22Rv1 (cell line): ENCODE measurements around the gene TMED4.

Experiments
- H3K27ac ChIP-seq: fragments of 450-650 bp; 2 replicates; pipeline ENCODE4 v1.5.1; 2017
- ZFX ChIP-seq: fragments of 450-650 bp; IDR thresholded peaks from 2 replicates; pipeline ENCODE4 v1.6.1; 2017; ENCODE audit warnings: antibody characterized with exemption, borderline replicate concordance
- TF ChIP-seq, protein P1 (sequence below): fragments of 450-650 bp; IDR thresholded peaks from 2 replicates; pipeline ENCODE4 v1.5.1; 2017; ENCODE audit warnings: mild to moderate bottlenecking

TMED4 gene

GRCh38 chr7:44573464-44574286, 8.4 kb downstream of the TMED4 start, which contains the start of gene DDX56:
TSS of gene DDX56 (minus strand) at chr7:44573908. CDS start at chr7:44573895, 13 bp downstream.
- TF ChIP-seq, protein P1, sequence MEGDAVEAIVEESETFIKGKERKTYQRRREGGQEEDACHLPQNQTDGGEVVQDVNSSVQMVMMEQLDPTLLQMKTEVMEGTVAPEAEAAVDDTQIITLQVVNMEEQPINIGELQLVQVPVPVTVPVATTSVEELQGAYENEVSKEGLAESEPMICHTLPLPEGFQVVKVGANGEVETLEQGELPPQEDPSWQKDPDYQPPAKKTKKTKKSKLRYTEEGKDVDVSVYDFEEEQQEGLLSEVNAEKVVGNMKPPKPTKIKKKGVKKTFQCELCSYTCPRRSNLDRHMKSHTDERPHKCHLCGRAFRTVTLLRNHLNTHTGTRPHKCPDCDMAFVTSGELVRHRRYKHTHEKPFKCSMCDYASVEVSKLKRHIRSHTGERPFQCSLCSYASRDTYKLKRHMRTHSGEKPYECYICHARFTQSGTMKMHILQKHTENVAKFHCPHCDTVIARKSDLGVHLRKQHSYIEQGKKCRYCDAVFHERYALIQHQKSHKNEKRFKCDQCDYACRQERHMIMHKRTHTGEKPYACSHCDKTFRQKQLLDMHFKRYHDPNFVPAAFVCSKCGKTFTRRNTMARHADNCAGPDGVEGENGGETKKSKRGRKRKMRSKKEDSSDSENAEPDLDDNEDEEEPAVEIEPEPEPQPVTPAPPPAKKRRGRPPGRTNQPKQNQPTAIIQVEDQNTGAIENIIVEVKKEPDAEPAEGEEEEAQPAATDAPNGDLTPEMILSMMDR = no peak
- TF ChIP-seq ZFX = no peak
- peak within 1 kb of the TSS; percentile 83 for H3K27ac ChIP-seq

GRCh38 chr7:44572771-44573170, 9.3 kb downstream of the TMED4 start:
- no peak for TF ChIP-seq ZFX
- TF ChIP-seq, protein P1 = no peak
- H3K27ac ChIP-seq = peak overlapping the region; percentile 83

DNA sequence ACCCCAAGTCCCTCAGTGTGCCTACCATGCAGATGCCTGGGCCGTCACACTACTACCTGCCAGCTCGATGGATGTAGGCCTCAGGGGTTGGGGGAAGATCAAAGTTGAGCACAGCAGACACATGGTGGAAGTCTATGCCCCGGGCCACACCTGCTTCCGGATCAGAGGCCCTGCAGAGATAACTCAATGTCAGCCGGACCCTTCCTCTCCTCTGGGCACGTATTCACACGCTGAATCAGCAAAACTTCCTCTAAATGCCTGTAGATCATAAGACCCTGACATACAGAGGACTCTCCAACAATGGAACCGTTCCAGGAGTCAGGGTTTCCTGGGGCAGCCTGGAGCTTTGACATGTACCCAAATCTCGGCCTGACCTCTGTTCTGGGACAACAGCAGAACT, 12.1 kb downstream of the TMED4 start:
- TF ChIP-seq ZFX = no peak
- TF ChIP-seq, protein P1 = no peak
- H3K27ac ChIP-seq = no peak overlapping the region

DNA sequence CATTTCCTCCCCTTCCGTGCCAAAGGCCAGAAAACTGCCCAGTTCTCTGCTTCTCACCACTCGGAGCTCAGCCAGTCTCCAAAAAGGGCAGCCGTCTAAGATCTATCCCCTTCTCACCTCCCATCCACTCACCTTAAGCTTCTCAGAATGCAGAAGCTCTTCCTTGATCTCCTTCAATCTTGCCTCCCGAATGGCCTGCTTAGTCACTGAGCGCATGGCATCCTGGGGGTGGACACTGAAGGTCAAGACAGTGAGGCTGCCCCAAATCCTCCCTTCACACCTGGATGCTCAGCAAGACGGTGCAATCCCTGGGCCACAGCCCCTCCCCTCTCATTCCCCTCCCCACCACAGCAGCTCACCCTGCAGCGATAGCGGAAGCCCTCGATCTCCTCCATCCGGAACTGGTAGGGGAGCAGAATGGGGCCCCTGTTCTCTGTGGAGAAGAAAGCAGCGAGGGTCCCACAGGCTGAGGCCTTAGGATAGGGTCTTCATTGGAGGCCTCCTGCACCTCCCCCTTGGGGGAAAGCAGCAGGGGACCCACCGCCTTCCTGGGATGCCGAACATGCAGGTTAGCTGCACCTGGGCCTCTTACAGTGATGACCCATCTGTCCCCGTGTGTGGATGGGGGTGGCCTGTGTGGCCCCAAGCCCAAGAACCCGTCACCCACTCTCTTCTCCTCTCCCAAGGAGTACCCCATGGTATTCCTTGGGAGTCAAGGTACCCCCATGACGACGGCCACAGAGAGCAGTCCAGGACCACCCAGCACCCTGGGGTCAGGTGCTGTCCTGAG, 13.1 kb downstream of the TMED4 start:
- H3K27ac ChIP-seq = no peak overlapping the region
- no peak for TF ChIP-seq ZFX
- TF ChIP-seq, protein P1 = no peak

DNA sequence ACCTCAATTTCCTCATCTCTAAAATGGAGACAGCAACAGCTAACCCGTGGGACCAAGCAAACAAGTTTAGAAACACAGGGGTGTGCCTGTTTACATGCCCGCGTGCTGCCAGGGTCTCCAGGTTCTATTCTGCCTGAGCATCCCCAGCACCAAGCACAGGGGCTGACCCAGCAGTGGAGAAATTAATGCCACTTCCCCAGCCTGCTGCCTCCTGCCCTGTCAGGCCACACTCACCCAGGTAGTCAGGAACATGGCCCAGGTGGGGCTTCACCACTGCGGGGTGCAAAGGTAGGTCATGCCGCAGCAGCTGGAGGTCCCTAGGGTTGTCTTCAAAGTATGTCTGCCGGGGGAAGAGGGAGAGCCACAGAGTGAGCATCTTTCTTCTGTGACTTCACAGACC, 14.1 kb downstream of the TMED4 start:
- H3K27ac ChIP-seq = no peak overlapping the region

GRCh38 chr7:44566680-44567079, 15.4 kb downstream of the TMED4 start:
- no peak for TF ChIP-seq ZFX
- TF ChIP-seq, protein P1 = no peak
- H3K27ac ChIP-seq = peak overlapping the region; percentile 17; the same call in 1 of the 2 replicates

More for the DNA sequence above, 14.1 kb downstream of the TMED4 start:
- TF ChIP-seq ZFX = no peak
- TF ChIP-seq, protein P1 = no peak
